DND-41 (cell line): Measurements from ENCODE around the gene HMGXB3.

Experiments
- ATAC-seq: fragments of 200-7000 bp; cut with Tn5 transposase; 3 replicates; pipeline ENCODE4 v1.9.1; 2021; ENCODE audit warnings: low read depth; ENCODE audit not compliant: insufficient read depth
- DNase-seq: peaks from one replicate; pipeline ENCODE4 v3.0.0-alpha.2; 2020
- H2AFZ ChIP-seq: 2 replicates; pipeline ENCODE4 v1.6.0; 2012; ENCODE audit warnings: low read depth, low read length
- H3K27ac ChIP-seq: 2 replicates; pipeline ENCODE4 v1.5.1; 2012; ENCODE audit warnings: low read length, inconsistent platforms
- H3K27me3 ChIP-seq: fragments of 200-600 bp; sonication (generic); 2 replicates; pipeline ENCODE4 v1.6.0; 2012; ENCODE audit warnings: low read length, mild to moderate bottlenecking, inconsistent platforms; ENCODE audit not compliant: insufficient read depth, poor library complexity
- H3K36me3 ChIP-seq: 2 replicates; pipeline ENCODE4 v1.5.1; 2012; ENCODE audit warnings: low read length, inconsistent platforms; ENCODE audit not compliant: insufficient read depth
- H3K4me1 ChIP-seq: 2 replicates; pipeline ENCODE4 v1.5.1; 2012; ENCODE audit warnings: mild to moderate bottlenecking, low read length; ENCODE audit not compliant: insufficient read depth
- H3K4me2 ChIP-seq: 2 replicates; pipeline ENCODE4 v1.6.0; 2012; ENCODE audit warnings: mild to moderate bottlenecking, moderate library complexity, low read length, inconsistent platforms; ENCODE audit not compliant: insufficient read depth
- H3K4me3 ChIP-seq, 2 experiments: fragments of 200-600 bp in 1 of 2; shearing (Covaris generic) in 1 of 2; 2 replicates each; pipeline ENCODE4 v1.5.1; 2012 to 2016; ENCODE audit warnings: inconsistent platforms in 2 of 2, low read length in 2 of 2, mild to moderate bottlenecking in 2 of 2, low read depth in 1 of 2, moderate library complexity in 1 of 2
- H3K79me2 ChIP-seq: 2 replicates; pipeline ENCODE4 v1.6.0; 2012; ENCODE audit warnings: low read length, inconsistent platforms; ENCODE audit not compliant: insufficient read depth
- H3K9ac ChIP-seq: 2 replicates; pipeline ENCODE4 v1.6.0; 2012; ENCODE audit warnings: low read depth, mild to moderate bottlenecking, inconsistent platforms, low read length, moderate library complexity
- H3K9me3 ChIP-seq: 2 replicates; pipeline ENCODE4 v1.5.1; 2012; ENCODE audit warnings: low read length, moderate library complexity, mild to moderate bottlenecking, inconsistent platforms; ENCODE audit not compliant: insufficient read depth, severe bottlenecking
- H4K20me1 ChIP-seq: 2 replicates; pipeline ENCODE4 v1.6.0; 2012; ENCODE audit warnings: low read length; ENCODE audit not compliant: insufficient read depth
- CTCF ChIP-seq: IDR thresholded peaks from 2 replicates; pipeline ENCODE4 v1.5.1; 2012; ENCODE audit warnings: borderline replicate concordance, low read length, moderate library complexity, mild to moderate bottlenecking; ENCODE audit not compliant: poor library complexity, severe bottlenecking; ENCODE audit errors: extremely low read depth
- EZH2 ChIP-seq: IDR thresholded peaks from 3 replicates; pipeline ENCODE4 v1.6.1; 2012; ENCODE audit warnings: borderline replicate concordance, low read depth, mild to moderate bottlenecking, moderate library complexity, low read length, inconsistent platforms; ENCODE audit not compliant: severe bottlenecking

Gene HMGXB3

DNA sequence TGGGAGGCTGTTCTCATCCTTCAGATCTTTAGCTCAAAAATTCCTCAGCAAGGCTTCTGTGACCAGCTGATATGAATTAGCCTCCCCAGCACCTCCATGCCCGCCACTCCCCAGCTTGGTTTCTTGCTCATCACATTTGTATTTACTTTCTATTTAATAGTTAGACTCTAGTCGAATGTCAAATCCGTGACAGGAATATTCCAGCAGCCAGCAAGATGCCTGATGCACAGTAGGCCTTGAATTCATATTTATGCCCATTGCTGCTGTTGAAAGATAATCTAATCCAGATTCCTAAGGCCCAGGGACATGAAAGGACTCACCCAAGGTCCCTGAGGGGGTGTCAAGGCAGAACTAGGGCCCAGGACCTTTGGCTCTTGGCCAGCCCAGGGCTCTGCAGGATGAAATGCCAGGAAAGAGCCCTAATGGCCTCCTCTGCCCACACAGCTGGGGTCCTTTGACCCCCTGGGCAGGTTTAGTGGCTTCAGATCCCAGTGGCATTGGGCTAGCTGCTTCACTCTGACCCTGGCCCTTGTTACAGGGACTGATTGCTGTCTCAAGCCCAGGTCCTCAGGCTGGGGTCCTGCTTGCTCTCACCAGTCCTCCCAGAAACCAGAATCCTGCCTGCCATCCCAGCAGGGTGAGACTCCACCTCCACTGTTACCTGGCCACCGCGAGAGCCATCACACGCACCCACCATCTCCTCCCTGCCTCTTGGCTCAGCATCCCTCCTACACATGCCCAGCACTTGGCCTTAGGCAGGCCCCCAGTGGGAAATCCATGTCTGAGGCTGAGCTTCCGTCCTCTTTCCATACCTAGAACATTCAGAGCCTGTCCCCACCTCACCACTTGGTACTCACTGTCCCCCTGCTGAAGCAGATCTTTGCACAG is 78.5 kb downstream of the HMGXB3 start:
- Histone ChIP-seq H2AFZ (no peak overlapping the region), H3K79me2 (no peaks in the 10 kb centered on the region), H3K9me3 (no peaks in the 10 kb centered on the region), H3K4me1 (no peaks in the 10 kb centered on the region), H3K27ac (no peak overlapping the region), H3K4me3 (no peak overlapping the region), H3K9ac (no peak overlapping the region), H3K27me3 (peaks cover 24% of the 10 kb centered on the region), H4K20me1 (0 out of 2 replicates have a peak, but pooled peaks cover 3% of the 10 kb centered on the region), H3K4me2 (no peak overlapping the region), H3K36me3 (no peaks in the 10 kb centered on the region)
- TF ChIP-seq EZH2 (no peak), CTCF (no peak)
- ATAC-seq (no peak), DNase-seq (no peak)

- H3K9me3 ChIP-seq, result no peaks in the 10 kb centered on the region
- H2AFZ ChIP-seq, result no peak overlapping the region
- no peak for TF ChIP-seq CTCF
- no peak for TF ChIP-seq EZH2
- DNase-seq (no peak), ATAC-seq (no peak)
- H4K20me1 ChIP-seq, result 0 out of 2 replicates have a peak, but pooled peaks cover 3% of the 10 kb centered on the region
- H3K27me3 ChIP-seq, result peaks cover 24% of the 10 kb centered on the region
- no peak overlapping the region for H3K4me2 ChIP-seq
- H3K4me3 ChIP-seq, result no peak overlapping the region
- H3K9ac ChIP-seq, result no peak overlapping the region
- H3K4me1 ChIP-seq, result no peaks in the 10 kb centered on the region
- no peak overlapping the region for H3K27ac ChIP-seq
- no peaks in the 10 kb centered on the region for H3K36me3 ChIP-seq
- no peaks in the 10 kb centered on the region for H3K79me2 ChIP-seq
These were observed 79.4 kb downstream of the HMGXB3 start for GRCh38 chr5:150079909-150080461.

- Histone ChIP-seq H3K36me3 (no peaks in the 10 kb centered on the region), H4K20me1 (0 out of 2 replicates have a peak, but pooled peaks cover 3% of the 10 kb centered on the region), H3K9ac (no peak overlapping the region), H3K4me3 (no peak overlapping the region), H2AFZ (no peak overlapping the region), H3K4me2 (no peak overlapping the region), H3K79me2 (no peaks in the 10 kb centered on the region), H3K27me3 (peaks cover 24% of the 10 kb centered on the region), H3K27ac (no peak overlapping the region), H3K4me1 (no peaks in the 10 kb centered on the region), H3K9me3 (no peaks in the 10 kb centered on the region)
- ATAC-seq (no peak), DNase-seq (no peak)
- TF ChIP-seq EZH2 (no peak), CTCF (no peak)
These were observed 80.3 kb downstream of the HMGXB3 start for GRCh38 chr5:150080696-150081435.
